GM12878 (cell line): ENCODE results near the gene GLRX2. TPM values are rescaled to one million over a fixed set of nuclear protein-coding genes. Genes with fewer than 3 reads are reported as not detected.
A peak's percentile ranks its signal among the peaks of the same experiment; 100 is the strongest.

Experiments used
- CBFB ChIP-seq: IDR thresholded peaks from 2 replicates; pipeline ENCODE4 v1.6.1; 2016; ENCODE audit warnings: antibody characterized with exemption, low read depth
- CBX3 ChIP-seq: fragments of 200-600 bp; sonication (generic); IDR thresholded peaks from 2 replicates; pipeline ENCODE4 v1.6.1; 2016; ENCODE audit warnings: low read depth, borderline replicate concordance
- EP300 ChIP-seq, 2 experiments: fragments of 150-350 bp in 1 of 2; IDR thresholded peaks; 2 replicates each; pipeline ENCODE4 v1.6.1; 2011 to 2012; ENCODE audit warnings: low read depth in 2 of 2, low read length in 2 of 2, borderline replicate concordance in 1 of 2, improper control_type of control experiment in 1 of 2, inconsistent platforms in 1 of 2; ENCODE audit not compliant: control insufficient read depth in 1 of 2
- ESRRA ChIP-seq: IDR thresholded peaks from 2 replicates; pipeline ENCODE4 v1.6.1; 2012; ENCODE audit warnings: mild to moderate bottlenecking, low read length, improper control_type of control experiment
- HDAC2 ChIP-seq: fragments of 200-600 bp; sonication (generic); IDR thresholded peaks from 2 replicates; pipeline ENCODE4 v1.6.1; 2017
- IRF4 ChIP-seq: IDR thresholded peaks from 2 replicates; pipeline ENCODE4 v1.6.1; 2011; ENCODE audit warnings: low read depth, low read length
- MYB ChIP-seq: fragments of 150-350 bp; IDR thresholded peaks from 2 replicates; pipeline ENCODE4 v1.6.1; 2014; ENCODE audit warnings: mild to moderate bottlenecking, low read depth, low read length, borderline replicate concordance
- NFYA ChIP-seq: IDR thresholded peaks from 2 replicates; pipeline ENCODE4 v1.6.1; 2011; ENCODE audit warnings: low read depth, mild to moderate bottlenecking, low read length, improper control_type of control experiment, borderline replicate concordance
- NR2F1 ChIP-seq: fragments of 450-650 bp; conservative IDR thresholded peaks from 2 replicates; pipeline ENCODE4 v1.6.1; 2017; ENCODE audit warnings: mild to moderate bottlenecking
- PAX5 ChIP-seq: IDR thresholded peaks from 2 replicates; pipeline ENCODE4 v1.6.1; 2011; ENCODE audit warnings: low read depth, low read length, borderline replicate concordance
- RB1 ChIP-seq: fragments of 450-650 bp; formaldehyde crosslinking; IDR thresholded peaks from 2 replicates; pipeline ENCODE4 v1.6.1; 2017; ENCODE audit warnings: mild to moderate bottlenecking, borderline replicate concordance
- STAT1 ChIP-seq: fragments of 450-650 bp; conservative IDR thresholded peaks from 2 replicates; pipeline ENCODE4 v1.6.1; 2014; ENCODE audit warnings: antibody characterized with exemption, mild to moderate bottlenecking
- YY1 ChIP-seq: IDR thresholded peaks from 2 replicates; pipeline ENCODE4 v1.6.1; 2011; ENCODE audit warnings: low read depth, mild to moderate bottlenecking, low read length
- ZBED1 ChIP-seq: IDR thresholded peaks from 2 replicates; pipeline ENCODE4 v1.6.1; 2016; ENCODE audit warnings: borderline replicate concordance
- ZNF384 ChIP-seq: IDR thresholded peaks from 2 replicates; pipeline ENCODE4 v1.6.1; 2012; ENCODE audit warnings: low read depth, mild to moderate bottlenecking, low read length, improper control_type of control experiment, borderline replicate concordance
- polyA plus RNA-seq, 11 experiments: library from polyadenylated mRNA; depleted of rRNA in 4 of 11; unstranded in 6 of 11; stranded (reverse) in 5 of 11; fragments of >200 nt; fragmentation: Nextera tagmentation in 4 of 11; fragmentation: Illumina TruSeq in 1 of 11; extraction: Ambion mirVana in 4 of 11; extraction: Trizol in 1 of 11; gene quantifications; 1 replicate in 1 of 11; 2 replicates in 10 of 11; pipeline versions ENCODE4 v1.2.1 to v1.2.3, GENCODE V29; 2011 to 2016; ENCODE audit warnings: inconsistent platforms in 2 of 11, missing spikeins in 2 of 11, low read depth in 1 of 11
- total RNA-seq, 4 experiments: library from RNA; depleted of rRNA in 3 of 4; stranded (reverse); fragments of >200 nt in 3 of 4; fragmentation: Illumina TruSeq in 1 of 4; extraction: Trizol in 1 of 4; gene quantifications; 2 replicates each; pipeline versions ENCODE4 v1.2.1 to v1.2.3, GENCODE V29; 2013 to 2021
- TF ChIP-seq, protein P1 (sequence below): fragments of 150-350 bp; IDR thresholded peaks from 2 replicates; pipeline ENCODE4 v1.6.1; 2016; ENCODE audit warnings: low read depth, low read length
- TF ChIP-seq, protein P2 (sequence below): fragments of 450-650 bp; IDR thresholded peaks from 2 replicates; pipeline ENCODE4 v1.6.1; 2017; ENCODE audit warnings: mild to moderate bottlenecking, moderate library complexity
- TF ChIP-seq, protein P3 (sequence below): fragments of 450-650 bp; IDR thresholded peaks from 2 replicates; pipeline ENCODE4 v1.6.1; 2017; ENCODE audit warnings: mild to moderate bottlenecking, moderate library complexity

GLRX2 gene
- total and polyA plus RNA-seq, 10 of the 15 experiments (the other 5 are each of a cell fraction or from before 2014, with no cell fraction given) = 5.5 to 67.6 (median 16.6) TPM

DNA sequence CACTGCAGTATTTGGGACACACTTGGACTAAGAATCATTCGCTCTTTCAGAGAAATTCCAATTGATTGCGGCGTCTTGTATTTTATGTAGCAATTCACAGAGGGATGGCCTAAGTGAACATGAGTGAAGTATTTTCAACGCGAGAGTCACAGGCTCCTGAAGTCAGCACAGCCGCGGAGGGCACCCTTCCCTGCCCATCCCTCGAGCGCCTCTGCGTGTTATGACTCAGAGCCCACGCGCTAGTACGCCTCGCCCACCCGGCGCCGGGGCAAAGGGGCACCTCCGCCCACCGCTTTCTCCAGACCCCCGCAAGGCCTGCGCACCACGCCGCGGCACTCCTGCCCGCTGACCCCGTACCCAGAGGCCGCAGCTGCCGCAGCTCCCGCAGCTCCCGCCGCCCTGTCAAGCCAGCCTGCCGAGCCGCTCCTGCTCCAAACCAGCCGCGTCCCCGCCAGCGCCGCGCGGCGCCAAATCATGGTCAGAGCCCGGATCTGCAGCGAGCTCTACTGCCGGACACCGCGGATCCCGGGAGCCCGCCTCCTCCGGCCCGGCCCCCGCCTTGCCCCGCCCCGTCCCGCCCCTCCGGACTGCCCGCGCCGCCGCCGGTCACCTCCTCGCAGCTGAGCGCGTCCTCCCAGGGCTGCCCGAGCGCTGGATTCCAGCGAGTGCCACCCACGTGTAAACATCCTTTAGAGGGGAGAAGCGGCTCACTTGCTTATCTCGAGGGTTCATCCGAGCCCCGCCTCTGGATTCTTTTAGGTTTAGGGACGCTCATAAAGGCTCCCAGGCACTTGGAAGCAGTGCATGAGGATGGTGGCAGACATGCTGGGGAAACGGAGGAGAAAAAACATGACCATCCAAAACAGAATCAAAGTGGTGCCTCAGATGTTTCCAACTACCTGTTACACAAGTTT, at the start of gene GLRX2 (continued):
- TF ChIP-seq, protein P1, sequence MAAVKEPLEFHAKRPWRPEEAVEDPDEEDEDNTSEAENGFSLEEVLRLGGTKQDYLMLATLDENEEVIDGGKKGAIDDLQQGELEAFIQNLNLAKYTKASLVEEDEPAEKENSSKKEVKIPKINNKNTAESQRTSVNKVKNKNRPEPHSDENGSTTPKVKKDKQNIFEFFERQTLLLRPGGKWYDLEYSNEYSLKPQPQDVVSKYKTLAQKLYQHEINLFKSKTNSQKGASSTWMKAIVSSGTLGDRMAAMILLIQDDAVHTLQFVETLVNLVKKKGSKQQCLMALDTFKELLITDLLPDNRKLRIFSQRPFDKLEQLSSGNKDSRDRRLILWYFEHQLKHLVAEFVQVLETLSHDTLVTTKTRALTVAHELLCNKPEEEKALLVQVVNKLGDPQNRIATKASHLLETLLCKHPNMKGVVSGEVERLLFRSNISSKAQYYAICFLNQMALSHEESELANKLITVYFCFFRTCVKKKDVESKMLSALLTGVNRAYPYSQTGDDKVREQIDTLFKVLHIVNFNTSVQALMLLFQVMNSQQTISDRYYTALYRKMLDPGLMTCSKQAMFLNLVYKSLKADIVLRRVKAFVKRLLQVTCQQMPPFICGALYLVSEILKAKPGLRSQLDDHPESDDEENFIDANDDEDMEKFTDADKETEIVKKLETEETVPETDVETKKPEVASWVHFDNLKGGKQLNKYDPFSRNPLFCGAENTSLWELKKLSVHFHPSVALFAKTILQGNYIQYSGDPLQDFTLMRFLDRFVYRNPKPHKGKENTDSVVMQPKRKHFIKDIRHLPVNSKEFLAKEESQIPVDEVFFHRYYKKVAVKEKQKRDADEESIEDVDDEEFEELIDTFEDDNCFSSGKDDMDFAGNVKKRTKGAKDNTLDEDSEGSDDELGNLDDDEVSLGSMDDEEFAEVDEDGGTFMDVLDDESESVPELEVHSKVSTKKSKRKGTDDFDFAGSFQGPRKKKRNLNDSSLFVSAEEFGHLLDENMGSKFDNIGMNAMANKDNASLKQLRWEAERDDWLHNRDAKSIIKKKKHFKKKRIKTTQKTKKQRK = no peak
- TF ChIP-seq HDAC2 (no peak), ZBED1 (no peak), MYB (no peak), CBX3 (no peak), STAT1 (no peak), PAX5 (0 out of 2 replicates have a peak, but pooled peaks have one; percentile 19), EP300 (IDR thresholded peaks at IDR 0.05; ENCODE audit: borderline replicate concordance in 1 of 2, control insufficient read depth in 1 of 2, low read depth in 2 of 2, low read length in 2 of 2) (no peak), RB1 (0 out of 2 replicates have a peak, but pooled peaks have one; percentile 50), ESRRA (no peak), CBFB (no peak), ZNF384 (no peak), NR2F1 (peak; percentile 91), IRF4 (no peak), NFYA (no peak), YY1 (0 out of 2 replicates have a peak, but pooled peaks have one; percentile 15)
- TF ChIP-seq, protein P2, sequence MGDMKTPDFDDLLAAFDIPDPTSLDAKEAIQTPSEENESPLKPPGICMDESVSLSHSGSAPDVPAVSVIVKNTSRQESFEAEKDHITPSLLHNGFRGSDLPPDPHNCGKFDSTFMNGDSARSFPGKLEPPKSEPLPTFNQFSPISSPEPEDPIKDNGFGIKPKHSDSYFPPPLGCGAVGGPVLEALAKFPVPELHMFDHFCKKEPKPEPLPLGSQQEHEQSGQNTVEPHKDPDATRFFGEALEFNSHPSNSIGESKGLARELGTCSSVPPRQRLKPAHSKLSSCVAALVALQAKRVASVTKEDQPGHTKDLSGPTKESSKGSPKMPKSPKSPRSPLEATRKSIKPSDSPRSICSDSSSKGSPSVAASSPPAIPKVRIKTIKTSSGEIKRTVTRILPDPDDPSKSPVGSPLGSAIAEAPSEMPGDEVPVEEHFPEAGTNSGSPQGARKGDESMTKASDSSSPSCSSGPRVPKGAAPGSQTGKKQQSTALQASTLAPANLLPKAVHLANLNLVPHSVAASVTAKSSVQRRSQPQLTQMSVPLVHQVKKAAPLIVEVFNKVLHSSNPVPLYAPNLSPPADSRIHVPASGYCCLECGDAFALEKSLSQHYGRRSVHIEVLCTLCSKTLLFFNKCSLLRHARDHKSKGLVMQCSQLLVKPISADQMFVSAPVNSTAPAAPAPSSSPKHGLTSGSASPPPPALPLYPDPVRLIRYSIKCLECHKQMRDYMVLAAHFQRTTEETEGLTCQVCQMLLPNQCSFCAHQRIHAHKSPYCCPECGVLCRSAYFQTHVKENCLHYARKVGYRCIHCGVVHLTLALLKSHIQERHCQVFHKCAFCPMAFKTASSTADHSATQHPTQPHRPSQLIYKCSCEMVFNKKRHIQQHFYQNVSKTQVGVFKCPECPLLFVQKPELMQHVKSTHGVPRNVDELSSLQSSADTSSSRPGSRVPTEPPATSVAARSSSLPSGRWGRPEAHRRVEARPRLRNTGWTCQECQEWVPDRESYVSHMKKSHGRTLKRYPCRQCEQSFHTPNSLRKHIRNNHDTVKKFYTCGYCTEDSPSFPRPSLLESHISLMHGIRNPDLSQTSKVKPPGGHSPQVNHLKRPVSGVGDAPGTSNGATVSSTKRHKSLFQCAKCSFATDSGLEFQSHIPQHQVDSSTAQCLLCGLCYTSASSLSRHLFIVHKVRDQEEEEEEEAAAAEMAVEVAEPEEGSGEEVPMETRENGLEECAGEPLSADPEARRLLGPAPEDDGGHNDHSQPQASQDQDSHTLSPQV = 0 out of 2 replicates have a peak, but pooled peaks have one; percentile 22
- TF ChIP-seq, protein P3, sequence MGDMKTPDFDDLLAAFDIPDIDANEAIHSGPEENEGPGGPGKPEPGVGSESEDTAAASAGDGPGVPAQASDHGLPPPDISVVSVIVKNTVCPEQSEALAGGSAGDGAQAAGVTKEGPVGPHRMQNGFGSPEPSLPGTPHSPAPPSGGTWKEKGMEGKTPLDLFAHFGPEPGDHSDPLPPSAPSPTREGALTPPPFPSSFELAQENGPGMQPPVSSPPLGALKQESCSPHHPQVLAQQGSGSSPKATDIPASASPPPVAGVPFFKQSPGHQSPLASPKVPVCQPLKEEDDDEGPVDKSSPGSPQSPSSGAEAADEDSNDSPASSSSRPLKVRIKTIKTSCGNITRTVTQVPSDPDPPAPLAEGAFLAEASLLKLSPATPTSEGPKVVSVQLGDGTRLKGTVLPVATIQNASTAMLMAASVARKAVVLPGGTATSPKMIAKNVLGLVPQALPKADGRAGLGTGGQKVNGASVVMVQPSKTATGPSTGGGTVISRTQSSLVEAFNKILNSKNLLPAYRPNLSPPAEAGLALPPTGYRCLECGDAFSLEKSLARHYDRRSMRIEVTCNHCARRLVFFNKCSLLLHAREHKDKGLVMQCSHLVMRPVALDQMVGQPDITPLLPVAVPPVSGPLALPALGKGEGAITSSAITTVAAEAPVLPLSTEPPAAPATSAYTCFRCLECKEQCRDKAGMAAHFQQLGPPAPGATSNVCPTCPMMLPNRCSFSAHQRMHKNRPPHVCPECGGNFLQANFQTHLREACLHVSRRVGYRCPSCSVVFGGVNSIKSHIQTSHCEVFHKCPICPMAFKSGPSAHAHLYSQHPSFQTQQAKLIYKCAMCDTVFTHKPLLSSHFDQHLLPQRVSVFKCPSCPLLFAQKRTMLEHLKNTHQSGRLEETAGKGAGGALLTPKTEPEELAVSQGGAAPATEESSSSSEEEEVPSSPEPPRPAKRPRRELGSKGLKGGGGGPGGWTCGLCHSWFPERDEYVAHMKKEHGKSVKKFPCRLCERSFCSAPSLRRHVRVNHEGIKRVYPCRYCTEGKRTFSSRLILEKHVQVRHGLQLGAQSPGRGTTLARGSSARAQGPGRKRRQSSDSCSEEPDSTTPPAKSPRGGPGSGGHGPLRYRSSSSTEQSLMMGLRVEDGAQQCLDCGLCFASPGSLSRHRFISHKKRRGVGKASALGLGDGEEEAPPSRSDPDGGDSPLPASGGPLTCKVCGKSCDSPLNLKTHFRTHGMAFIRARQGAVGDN = no peak; the same call in 1 of the 2 replicates
